A172 (cell line): ENCODE results near the gene HS3ST4. TPM values are rescaled to one million over a fixed set of nuclear protein-coding genes. Genes with fewer than 3 reads are reported as not detected.
"Not testable (repeated sequence)": the region's sequence is repeated elsewhere in the genome, so short reads cannot be mapped to it uniquely, and the experiment has no call there.

Experiments used
- DNase-seq: peaks from one replicate; pipeline ENCODE4 v3.0.0-alpha.2; 2015; ENCODE audit warnings: low spot score
- total RNA-seq: library from RNA; depleted of rRNA; stranded (reverse); fragments of >200 nt; shearing (Covaris generic); gene quantifications from 2 replicates; pipeline ENCODE4 v1.2.3, GENCODE V29; 2014

Gene HS3ST4
- total RNA-seq, 1 experiment from 2014 or later = not detected

DNA sequence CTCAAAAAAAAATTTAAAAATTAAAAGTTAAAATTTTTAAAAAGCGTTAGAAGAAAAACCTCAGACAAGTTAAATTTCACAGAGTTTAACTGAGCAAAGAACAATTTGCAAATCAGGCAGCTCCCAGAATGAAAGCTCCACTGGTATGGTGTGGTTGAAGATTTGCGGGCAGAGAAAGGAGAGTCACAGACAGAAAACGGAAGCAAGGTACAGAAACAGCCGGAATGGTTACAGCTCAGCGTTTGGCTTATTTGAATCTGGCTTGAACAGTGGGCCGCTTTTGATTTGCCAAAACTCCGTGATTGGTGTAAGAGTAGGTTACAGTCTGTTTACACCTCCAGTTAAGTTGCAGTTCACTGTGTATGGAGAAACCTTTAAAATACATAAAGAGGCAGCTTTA is 297.1 kb downstream of the HS3ST4 start:
- no peak for DNase-seq

DNA sequence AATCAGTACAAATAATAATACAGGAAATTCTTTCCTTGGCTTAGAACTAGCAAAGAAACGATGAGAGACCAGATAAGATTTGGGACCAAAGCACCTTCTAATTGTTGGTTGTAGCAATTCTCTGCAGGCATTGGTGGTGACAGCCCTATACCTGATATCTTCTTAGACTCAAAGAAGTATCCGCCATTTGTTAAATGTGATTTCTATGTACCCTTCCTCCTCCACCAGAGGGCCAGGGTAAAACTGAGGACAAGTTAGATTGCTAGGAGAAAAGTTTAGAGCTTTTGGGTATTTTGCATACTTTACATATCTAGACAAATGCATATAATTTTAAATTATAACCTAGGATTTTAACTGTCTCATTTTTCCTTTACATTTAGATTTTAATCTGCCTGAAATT is 304.3 kb downstream of the HS3ST4 start:
- no peak for DNase-seq

DNA sequence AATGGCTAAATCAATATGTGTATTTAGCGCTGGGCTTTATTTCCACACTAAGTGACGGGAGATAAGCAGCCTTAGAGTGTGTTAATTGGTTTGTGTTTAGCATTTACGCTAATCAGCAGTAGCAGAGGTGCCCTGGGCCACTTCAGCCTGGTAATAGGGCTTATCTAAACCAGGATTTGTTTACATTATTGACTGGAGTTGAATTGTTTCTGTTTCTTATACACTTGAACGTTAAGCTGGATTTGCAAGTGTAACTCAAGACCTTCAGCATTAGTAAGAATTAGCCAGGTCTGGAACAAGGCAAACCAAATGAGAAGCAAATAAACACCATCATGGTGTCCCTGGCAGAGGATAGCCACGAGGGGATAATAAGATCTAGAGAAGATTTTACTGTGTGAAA is 313.6 kb downstream of the HS3ST4 start:
- no peak for DNase-seq

- no peak for DNase-seq
These were observed 320.6 kb downstream of the HS3ST4 start for GRCh38 chr16:26012376-26012775.

DNA sequence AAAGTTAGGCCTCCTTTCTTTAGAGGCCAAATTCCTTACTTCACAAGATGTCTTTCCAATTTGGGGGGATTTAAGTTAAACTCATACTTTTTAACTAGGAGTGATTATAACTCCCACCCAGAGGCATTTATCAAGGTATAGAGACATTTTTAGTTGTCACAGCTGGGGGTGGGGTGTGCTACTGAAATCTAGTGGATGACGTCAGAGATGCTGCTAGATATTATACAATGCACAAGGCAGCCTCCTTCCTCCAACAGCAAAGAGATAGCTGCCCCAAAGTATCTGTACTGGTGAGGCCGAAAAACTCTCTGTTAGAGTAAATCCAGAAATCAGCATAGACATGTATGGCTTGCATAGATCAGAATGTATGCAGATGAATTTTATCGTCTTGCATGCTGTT is 324.0 kb downstream of the HS3ST4 start:
- DNase-seq = no peak

- no peak for DNase-seq
These were observed 325.2 kb downstream of the HS3ST4 start for GRCh38 chr16:26016989-26017388.

DNA sequence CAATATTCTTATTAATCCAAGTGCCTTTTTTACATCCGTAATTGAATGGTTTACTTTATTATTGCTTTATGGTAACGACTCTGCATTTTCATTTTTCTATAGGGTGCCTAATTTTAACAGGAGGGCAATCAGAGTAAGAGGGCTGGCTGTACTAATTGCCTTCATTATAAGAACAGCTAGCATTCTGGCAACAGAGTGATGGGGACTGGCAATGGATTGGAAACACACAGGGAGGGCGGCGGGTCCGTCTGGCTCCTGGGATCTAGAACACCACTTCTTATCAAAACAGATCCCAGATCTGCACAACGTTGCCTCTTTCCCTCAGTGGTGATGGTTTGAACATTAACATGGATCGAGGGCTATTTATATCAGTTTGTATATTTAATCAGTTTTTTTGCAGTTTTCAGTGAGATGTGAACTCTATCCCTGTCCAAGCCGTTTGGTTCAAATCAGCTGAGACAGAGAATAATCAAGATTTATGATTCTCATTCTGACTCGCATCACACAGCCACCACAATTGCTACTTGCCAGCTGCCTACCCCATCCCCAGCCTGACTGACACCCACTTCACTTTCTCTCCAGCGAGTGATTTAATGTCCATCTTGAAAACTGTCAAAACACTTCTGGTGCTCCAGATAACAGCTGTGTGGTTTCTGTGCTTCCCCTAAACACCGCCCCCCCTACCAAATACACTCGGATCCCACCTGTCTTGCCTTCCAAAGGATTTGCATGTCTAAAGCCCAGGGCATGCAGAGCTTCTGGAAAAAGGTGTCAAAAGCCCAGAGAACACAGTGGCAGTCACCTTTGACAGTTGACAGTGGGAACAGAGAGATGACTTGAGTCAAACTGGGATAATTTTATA is 327.9 kb downstream of the HS3ST4 start:
- DNase-seq = no peak

DNA sequence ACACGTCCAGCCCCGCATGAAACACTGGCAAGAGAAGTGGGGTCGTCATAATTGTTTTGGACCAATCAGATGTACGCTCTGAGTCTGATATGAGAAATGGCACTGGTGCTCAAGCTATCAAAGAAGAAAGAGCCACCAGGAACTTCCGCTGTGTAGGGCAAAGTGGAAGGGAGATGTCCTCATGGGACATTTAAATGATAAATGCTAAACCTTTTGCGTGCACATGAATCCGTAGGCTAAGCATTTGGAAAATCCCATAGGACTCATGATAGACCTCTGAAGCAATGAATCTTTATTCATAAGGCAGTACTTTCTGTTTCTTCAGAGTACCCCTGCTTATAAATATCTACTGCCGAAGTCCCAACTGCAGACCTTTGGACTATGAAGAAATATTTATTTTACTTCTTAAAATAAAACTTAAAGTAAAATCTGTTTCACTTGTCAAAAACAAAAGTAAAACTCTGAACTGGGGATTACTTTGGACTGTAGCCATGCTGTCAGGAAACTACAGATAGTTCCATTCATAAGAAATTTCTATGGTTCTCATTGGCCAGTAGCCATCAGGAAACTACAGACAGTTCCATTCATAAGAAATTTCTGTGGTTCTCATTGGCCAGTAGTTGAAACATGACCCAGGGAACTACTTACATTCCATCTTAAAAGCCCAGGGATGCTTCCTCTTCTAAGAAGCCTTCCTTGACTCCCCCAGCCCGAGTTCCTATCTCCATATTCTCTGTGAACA is 335.1 kb downstream of the HS3ST4 start:
- no peak for DNase-seq

GRCh38 chr16:26031286-26031685 is 339.5 kb downstream of the HS3ST4 start:
- no peak for DNase-seq

- DNase-seq = not testable (repeated sequence)
These were observed 340.9 kb downstream of the HS3ST4 start for GRCh38 chr16:26032661-26033060.

GRCh38 chr16:26041952-26042668 is 350.4 kb downstream of the HS3ST4 start:
- DNase-seq = no peak

DNA sequence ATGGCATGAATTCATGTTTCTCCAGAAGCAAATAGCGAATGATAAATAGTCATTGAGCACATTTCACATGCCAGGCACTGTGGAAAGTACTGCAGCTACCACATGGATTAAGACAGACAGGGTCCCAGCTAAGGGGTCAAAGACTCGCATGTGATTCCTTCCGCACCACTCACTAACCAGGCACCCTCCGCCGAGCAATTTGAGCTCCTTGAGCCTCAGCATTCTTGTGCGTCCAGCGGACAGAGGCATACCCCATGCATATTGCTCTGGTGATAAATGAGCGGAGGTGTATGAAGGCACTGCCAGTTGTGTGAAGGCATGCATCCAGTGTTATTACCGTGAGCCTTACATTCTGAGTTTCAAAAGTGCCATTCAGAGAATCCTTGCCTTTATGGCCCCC is 358.7 kb downstream of the HS3ST4 start:
- no peak for DNase-seq

DNA sequence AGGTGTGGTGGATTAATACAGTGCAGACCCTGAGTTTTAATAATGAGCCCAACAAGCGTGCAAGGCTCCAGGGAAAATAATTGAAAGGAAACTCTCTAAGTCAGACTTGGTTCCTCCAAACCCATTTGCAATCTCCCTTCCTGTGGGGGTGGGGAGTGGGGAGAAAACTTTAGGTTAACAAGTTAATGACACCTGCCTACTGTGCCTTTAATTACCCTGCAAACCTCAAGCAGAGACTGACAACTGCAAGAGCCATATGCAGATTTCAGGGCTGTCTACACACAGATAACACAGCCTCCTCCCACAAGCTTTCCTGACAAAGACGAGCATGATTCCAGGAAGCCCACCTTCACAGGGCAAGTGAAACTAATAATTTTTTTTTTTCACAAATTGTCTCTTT is 359.3 kb downstream of the HS3ST4 start:
- no peak for DNase-seq

DNA sequence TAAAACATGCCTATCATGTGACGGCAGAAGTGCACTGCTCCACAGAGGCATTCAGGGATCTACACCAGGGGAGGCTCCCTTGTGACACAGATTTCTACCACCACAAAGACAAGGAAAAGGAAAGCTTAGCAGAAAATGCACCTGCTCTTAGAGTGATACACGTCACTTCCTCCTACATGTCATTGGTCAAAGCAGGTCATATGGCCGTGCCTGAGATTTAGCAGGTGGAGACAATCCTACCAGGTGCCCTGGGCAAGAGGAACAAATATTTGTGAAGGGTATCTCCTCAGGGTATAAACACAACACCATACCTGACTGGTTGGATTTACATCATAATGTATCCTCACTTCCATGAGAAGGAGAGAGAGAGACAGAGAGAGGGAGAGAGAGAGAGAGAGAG is 362.1 kb downstream of the HS3ST4 start:
- no peak for DNase-seq

DNA sequence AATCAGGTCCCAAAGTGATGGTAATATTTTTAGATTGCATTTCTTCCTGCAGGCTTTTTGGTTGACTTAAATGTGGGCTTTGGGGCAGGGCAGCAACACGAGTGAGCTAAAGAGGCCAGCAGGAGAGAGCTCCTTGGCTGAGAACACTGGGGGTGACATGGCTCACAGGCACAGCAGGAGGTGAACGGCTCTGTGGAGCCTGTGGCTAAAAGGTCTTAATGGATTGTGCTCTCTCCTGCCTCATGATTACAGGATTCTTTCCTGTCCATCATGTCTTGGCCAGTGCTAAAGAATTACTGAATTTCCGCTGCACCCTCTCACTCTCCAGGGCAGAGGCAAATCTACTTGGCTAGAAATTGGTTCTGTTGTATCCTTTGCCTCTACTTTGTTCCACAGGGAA is 366.6 kb downstream of the HS3ST4 start:
- no peak for DNase-seq

DNA sequence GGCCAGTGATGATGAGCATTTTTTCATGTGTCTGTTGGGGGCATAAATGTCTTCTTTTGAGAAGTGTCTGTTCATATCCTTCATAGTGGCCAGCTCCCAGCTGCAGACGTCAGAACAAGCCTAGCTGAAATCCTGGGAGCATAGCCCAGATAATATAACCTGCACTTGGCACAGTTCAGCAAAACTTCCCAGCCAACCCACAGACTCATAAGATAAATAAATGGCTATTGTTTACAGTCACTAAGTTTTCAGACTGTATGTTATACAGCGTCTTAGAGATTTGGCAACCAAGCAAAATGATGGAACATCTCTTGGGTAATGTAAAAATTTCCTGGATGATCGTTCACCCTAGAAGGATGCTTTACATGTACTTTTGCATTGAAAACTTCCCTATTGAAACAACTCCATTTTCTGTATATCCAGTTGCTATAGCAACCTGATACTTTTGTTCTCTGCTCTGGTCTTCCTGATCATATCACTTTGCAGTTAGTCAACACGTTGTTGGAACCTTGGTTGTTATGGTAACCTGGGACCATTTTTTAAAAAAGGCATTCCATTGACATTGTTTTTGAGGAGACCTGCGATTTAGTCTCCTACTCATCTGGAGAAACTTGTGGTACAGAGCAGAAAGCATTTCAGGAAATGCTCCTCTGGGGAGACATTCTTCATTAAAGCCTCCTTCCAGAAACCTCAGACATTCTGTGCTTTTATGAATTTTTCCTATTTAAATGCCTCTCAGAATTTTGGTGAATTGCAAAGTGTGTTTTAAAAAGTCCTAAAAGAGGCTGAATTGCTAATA is 378.7 kb downstream of the HS3ST4 start:
- no peak for DNase-seq

- no peak for DNase-seq
These were observed 379.5 kb downstream of the HS3ST4 start for GRCh38 chr16:26071101-26071866.

DNA sequence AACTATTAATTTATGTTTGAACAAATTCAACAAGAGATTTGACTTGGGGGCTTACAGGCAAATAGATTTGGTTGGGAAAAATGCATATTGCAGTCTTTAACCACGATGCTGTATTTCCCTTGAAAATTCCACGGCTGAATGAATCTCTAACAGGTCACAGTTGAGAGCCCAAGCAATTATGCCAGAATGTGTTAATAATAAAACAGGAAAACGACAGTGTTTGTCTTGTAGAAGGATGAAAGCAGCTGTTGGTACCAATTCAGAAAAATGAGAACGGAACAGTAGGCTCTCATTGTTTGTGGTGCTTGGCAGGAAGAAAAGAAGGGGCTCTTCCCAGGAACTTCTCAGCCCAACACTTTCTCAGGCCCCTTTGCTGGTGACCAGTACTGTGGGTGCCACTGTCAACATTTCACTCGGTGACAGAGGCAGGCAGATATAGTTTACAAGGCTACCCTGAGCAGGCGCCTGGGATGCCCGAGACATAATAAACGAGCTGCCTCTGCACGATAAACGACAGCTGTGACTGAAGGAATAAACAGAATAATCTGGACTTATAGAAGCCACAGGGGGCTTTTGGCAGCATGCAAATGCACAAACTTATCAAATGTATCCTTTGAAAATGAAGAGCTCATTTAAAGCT is 387.1 kb downstream of the HS3ST4 start:
- no peak for DNase-seq

- no peak for DNase-seq
These were observed 395.3 kb downstream of the HS3ST4 start for GRCh38 chr16:26087091-26087490.

DNA sequence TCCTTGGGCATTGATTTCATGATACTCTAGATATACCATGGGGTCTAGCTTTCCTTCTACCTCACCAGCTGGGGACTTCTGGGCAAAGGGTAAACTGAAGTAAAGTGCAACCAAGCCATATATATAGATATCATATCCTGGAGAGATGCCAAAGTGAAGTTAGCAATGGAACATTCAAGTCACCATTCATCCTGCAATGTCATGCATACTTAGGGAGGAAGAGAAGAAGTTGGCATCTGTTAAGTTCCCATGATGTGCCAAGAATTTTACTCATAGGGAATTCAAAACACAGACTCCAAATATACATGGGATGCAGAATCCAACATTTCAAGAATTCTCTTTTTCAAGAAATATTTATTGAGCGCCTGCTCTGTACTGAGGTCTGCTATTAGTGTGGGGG is 399.8 kb downstream of the HS3ST4 start:
- DNase-seq = no peak
